K562 (cell line): ENCODE results near the gene GLRA2.

Experiments used
- BACH1 ChIP-seq: fragments of 200-800 bp; sonication (Bioruptor generic); IDR thresholded peaks from 2 replicates; pipeline ENCODE4 v1.6.1; 2016; ENCODE audit warnings: missing genetic modification characterization, missing compliant biosample characterization
- BRF2 ChIP-seq: IDR thresholded peaks from 3 replicates; pipeline ENCODE4 v1.6.1; 2011; ENCODE audit warnings: borderline replicate concordance, mild to moderate bottlenecking; ENCODE audit not compliant: insufficient read length, insufficient read depth
- CTCF ChIP-seq, 3 experiments: IDR thresholded peaks in 2 of 3; conservative IDR thresholded peaks in 1 of 3; 2 replicates each; pipeline ENCODE4 v1.5.1; 2011 to 2012; ENCODE audit warnings: low read length in 3 of 3, mild to moderate bottlenecking in 3 of 3, control low read depth in 2 of 3, improper control_type of control experiment in 1 of 3, inconsistent platforms in 1 of 3, low read depth in 1 of 3, mixed read lengths in 1 of 3, moderate library complexity in 1 of 3; ENCODE audit not compliant: insufficient read depth in 2 of 3
- DMBX1 ChIP-seq: fragments of 250-450 bp; sonication (Bioruptor Pico); IDR thresholded peaks from 2 replicates; pipeline ENCODE4 v1.8.0; 2022; ENCODE audit warnings: inconsistent platforms, mild to moderate bottlenecking, moderate library complexity, borderline replicate concordance
- E2F8 ChIP-seq: fragments of 450-650 bp; IDR thresholded peaks from 2 replicates; pipeline ENCODE4 v1.7.1; 2018; ENCODE audit warnings: mild to moderate bottlenecking, low read depth; ENCODE audit not compliant: partially characterized antibody
- EGR1 ChIP-seq: fragments of 450-650 bp; conservative IDR thresholded peaks from 2 replicates; pipeline ENCODE4 v1.6.1; 2017; ENCODE audit warnings: mild to moderate bottlenecking
- KLF1 ChIP-seq: fragments of 450-650 bp; IDR thresholded peaks from 2 replicates; pipeline ENCODE4 v1.6.1; 2016; ENCODE audit warnings: missing genetic modification characterization, missing compliant biosample characterization
- PHB2 ChIP-seq: fragments of 450-650 bp; IDR thresholded peaks from 2 replicates; pipeline ENCODE4 v1.6.1; 2017; ENCODE audit warnings: low read depth
- POLR2A ChIP-seq: fragments of 450-650 bp; conservative IDR thresholded peaks from 2 replicates; pipeline ENCODE4 v1.6.1; 2016
- RFX5 ChIP-seq: IDR thresholded peaks from 2 replicates; pipeline ENCODE4 v1.6.1; 2011; ENCODE audit warnings: low read depth, mild to moderate bottlenecking, improper control_type of control experiment, low read length
- XRCC5 ChIP-seq: fragments of 200-400 bp; formaldehyde crosslinking; IDR thresholded peaks from 2 replicates; pipeline ENCODE4 v1.6.1; 2017; ENCODE audit warnings: low read depth, mild to moderate bottlenecking, low read length
- ZBTB1 ChIP-seq: sonication (generic); formaldehyde crosslinking; IDR thresholded peaks from 2 replicates; pipeline ENCODE4 v1.8.1; 2023; ENCODE audit warnings: missing genetic modification reagents, low read depth, mild to moderate bottlenecking, borderline replicate concordance
- ZBTB43 ChIP-seq: sonication (generic); formaldehyde crosslinking; IDR thresholded peaks from 2 replicates; pipeline ENCODE4 v1.8.0; 2023; ENCODE audit warnings: mild to moderate bottlenecking, missing genetic modification reagents
- ZNF699 ChIP-seq: fragments of 250-450 bp; sonication (Bioruptor Pico); IDR thresholded peaks from 2 replicates; pipeline ENCODE4 v1.8.0; 2021; ENCODE audit warnings: mild to moderate bottlenecking, moderate library complexity; ENCODE audit not compliant: insufficient replicate concordance

- TF ChIP-seq DMBX1 (CRISPR knock-in tag) (no peak), ZNF699 (no peak), EGR1 (no peak), CTCF (IDR thresholded peaks at IDR 0.05 in 2 of 3, conservative IDR thresholded peaks at IDR 0.05 in 1 of 3; ENCODE audit: insufficient read depth in 2 of 3, low read depth in 1 of 3, low read length in 3 of 3) (no peak), ZBTB1 (CRISPR knock-in tag) (no peak), PHB2 (no peak), E2F8 (no peak), POLR2A (no peak), XRCC5 (no peak), RFX5 (no peak), KLF1 (tag) (no peak), BACH1 (tag) (no peak), ZBTB43 (CRISPR knock-in tag) (no peak), BRF2 (no peak)
Observed at GRCh38 chrX:14698790-14699189, 169.5 kb downstream of the GLRA2 start.
